Omental fat pad (tissue), 4 donors: ENCODE measurements around the gene MEGF11. TPM values are rescaled to one million over a fixed set of nuclear protein-coding genes. Genes with fewer than 3 reads are reported as not detected.

Source experiments
- ATAC-seq: fragments of 150-250 bp; one replicate; pipeline ENCODE4 v1.9.1; 2016; ENCODE audit warnings: mild to moderate bottlenecking, moderate library complexity; ENCODE audit not compliant: low FRiP score
- DNase-seq: peaks from one replicate; pipeline ENCODE4 v3.0.0-alpha.2; 2019; ENCODE audit warnings: low spot score
- CTCF ChIP-seq, 3 donors: fragments of 450-650 bp; IDR thresholded peaks; one replicate each; pipeline ENCODE4 v1.5.1; 2016 to 2017; ENCODE audit warnings: antibody characterized with exemption in 3 of 3, mild to moderate bottlenecking in 3 of 3, moderate library complexity in 2 of 3
- total RNA-seq, 4 donors: library from RNA; depleted of rRNA; stranded (reverse); fragments of >200 nt; gene quantifications; one replicate each; pipeline ENCODE4 v1.1.0, GENCODE V29; 2016

The MEGF11 gene
- total RNA-seq, 4 donors from 2014 or later = 0.47 TPM; not detected in 3

GRCh38 chr15:66154581-66154980, 99.0 kb downstream of the MEGF11 start:
- TF ChIP-seq CTCF (IDR thresholded peaks at IDR 0.05) = no peak
- DNase-seq (no peak), ATAC-seq (no peak)

GRCh38 chr15:66153549-66154415, 99.8 kb downstream of the MEGF11 start:
- TF ChIP-seq CTCF (IDR thresholded peaks at IDR 0.05) = no peak
- no peak for DNase-seq
- ATAC-seq = no peak

GRCh38 chr15:66152650-66153049, 100.9 kb downstream of the MEGF11 start:
- ATAC-seq = no peak
- no peak for TF ChIP-seq CTCF (IDR thresholded peaks at IDR 0.05)
- DNase-seq = no peak

- no peak for TF ChIP-seq CTCF (IDR thresholded peaks at IDR 0.05)
- ATAC-seq (no peak), DNase-seq (no peak)
These were observed 101.7 kb downstream of the MEGF11 start for GRCh38 chr15:66151809-66152208.

DNA sequence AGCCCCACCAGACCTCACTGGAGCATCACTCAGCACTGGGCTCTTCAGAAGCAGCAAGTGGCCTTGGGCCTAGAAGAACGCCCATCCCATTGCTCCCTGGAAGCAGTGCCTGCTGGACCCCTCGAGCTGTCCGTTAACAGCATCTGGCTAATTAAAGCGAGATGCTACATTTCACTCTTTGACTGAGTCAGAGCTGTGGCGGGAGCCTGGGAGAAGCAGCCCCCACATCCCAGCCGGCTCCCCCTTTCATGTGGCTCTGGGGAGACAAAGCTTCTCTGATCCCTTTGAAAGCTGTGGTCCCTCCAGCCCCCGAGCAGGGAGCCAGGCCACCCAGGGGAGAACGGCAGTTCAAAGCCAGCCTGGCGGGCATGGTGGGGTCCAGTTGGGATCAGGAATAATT, 103.7 kb downstream of the MEGF11 start:
- no peak for DNase-seq
- no peak for TF ChIP-seq CTCF (IDR thresholded peaks at IDR 0.05)
- ATAC-seq = no peak

DNA sequence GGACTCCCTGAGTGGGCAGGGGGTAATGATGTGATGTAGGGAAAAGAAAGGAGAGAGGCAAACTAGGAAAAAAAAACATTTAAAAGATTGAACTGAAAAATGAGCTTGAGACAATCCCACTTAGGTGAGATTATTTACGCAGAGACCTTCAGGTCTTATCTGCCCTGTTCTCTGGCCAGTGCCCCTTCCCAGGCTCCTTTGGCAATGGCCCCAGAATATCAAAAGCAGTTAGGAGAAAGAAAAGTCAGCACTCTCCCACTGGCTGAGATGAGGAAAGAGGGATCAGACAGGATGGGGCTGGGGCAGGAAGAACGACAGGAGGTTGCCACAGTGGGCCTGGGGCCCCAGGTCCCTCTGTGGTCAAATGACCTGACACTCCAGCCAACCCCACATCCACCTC, 105.4 kb downstream of the MEGF11 start:
- ATAC-seq (no peak), DNase-seq (no peak)
- no peak for TF ChIP-seq CTCF (IDR thresholded peaks at IDR 0.05)

DNA sequence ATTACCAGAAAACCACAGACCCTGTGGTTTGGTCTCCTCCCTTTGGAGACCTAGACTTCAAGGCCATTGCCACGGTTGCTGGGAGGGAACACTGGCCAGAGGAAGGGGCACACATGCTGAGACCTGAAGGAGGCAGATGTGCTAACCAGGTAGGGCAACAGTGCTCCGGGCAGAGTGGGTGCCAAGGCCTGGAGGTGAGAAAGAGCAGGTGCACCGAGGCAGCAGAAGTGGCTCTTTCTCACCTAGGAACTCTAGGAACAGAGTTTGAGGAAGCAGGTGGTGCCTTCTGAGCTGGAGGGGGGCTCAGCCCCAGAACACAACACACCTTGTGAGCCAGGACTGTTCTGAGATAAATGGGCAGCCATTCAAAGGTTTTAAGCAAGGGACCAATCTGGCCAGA, 106.1 kb downstream of the MEGF11 start:
- DNase-seq (no peak), ATAC-seq (no peak)
- no peak for TF ChIP-seq CTCF (IDR thresholded peaks at IDR 0.05)
